ENCODE data around the gene L2HGDH.
"Not testable (repeated sequence)": the region's sequence is repeated elsewhere in the genome, so short reads cannot be mapped to it uniquely, and the experiment has no call there.

L2HGDH gene

DNA sequence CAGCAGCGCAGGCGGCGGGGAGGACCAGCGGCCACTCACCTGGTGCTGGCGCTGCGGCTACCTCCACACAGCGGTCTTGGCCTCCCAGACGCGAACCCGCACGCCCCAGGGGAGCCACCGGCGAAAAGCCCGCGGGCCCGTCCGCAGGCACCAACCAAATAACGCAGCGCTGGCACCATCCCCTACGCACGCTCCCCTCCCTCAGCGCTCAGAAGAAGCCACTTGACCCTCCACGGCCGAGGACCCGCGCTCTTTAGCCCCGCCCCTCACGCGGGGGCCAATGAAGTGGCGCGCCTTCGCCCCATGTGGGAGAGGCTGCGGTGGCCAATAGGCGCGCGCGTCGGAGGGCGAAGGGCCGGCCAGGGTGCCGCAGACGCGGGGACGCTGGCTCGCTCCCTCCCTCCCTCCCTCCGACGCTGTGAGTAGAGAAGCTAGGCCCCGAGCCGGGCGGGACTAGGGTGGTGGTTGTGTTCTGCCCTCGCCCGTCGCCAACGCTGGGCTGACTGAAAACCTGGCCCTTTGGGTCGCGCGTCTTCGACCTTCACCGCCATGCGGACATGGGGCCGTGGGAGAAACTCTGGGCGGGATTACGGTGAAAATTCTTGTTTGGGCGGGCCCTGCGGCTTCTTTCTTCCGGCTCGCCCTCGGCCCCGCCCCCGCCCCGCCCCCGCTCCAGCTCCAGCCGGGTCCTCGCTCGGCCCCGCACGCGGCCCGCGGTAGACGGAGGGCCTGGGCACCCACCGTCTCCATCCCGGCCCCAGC, at the start of gene L2HGDH, which contains the start of gene DMAC2L:
Gene L2HGDH (minus strand): TSS at position 258 of the 762 bp plus-strand sequence. CDS start 79 bp downstream, at position 179.
Gene DMAC2L (plus strand): TSS at position 353 of the 762 bp plus-strand sequence. CDS start 9,164 bp downstream, outside the sequence.
- peak; percentile 65 for FAIRE-seq
- peak; percentile 91 for DNase-seq (ENCODE audit: insufficient read length, low spot score)

DNA sequence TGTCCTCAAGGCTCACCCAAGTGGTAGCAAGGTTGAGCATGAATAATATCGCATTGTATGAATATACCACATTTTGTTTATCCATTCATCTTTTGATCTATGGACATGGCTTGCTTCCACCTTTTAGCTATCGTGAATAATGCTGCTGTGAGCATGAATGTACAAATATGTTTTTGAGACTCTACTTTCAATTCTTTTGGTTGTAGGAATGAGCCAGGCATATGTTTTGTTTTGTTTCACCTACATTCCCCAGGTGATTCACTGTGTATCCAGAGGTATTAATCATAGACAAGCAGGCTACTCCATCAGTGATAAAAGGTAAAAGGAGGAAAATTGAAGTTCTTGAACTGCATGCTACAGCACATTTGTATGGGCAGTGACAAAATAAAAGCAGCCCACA, 48.8 kb upstream of the L2HGDH start:
- no peak for FAIRE-seq
- DNase-seq (ENCODE audit: insufficient read length, low spot score): no peak

DNA sequence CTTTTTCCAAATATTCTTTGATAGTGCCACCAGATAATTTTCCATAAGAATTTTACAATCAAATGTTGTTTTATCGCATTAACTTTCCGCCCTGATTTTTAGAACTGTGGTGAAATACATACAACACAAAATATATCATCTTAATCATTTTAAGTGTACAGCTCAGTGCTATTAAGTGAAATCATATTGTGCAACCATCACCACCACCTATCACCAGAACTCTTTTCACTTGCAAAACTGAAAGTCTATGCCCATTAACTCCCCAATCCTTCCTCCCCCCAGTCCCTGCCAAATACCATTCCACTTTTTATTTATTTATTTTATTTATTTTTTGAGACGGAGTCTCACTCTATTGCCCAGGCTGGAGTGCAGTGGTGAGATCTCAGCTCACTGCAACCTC, 48.1 kb upstream of the L2HGDH start:
- FAIRE-seq (no peak), DNase-seq (ENCODE audit: insufficient read length, low spot score) (no peak)

DNA sequence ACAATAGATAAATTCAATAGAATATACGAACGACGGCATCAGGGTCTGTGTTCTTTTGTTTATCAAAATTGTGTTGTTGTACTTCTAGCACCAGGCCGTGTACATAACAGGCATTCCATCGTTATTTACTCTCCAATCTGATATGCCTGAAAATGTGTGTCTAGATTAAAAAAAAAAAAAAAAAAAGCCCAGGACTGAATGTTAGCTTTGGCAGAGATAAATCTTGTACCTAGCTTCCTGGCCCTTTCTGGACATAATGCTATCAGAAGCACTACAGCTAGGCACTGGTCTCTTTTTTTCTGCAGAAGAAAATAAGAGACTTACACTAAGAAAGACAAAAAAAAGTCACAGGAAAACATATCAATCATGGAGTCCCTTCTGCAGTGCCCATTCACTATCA, 47.6 kb upstream of the L2HGDH start:
- DNase-seq (ENCODE audit: insufficient read length, low spot score) (no peak), FAIRE-seq (no peak)

DNA sequence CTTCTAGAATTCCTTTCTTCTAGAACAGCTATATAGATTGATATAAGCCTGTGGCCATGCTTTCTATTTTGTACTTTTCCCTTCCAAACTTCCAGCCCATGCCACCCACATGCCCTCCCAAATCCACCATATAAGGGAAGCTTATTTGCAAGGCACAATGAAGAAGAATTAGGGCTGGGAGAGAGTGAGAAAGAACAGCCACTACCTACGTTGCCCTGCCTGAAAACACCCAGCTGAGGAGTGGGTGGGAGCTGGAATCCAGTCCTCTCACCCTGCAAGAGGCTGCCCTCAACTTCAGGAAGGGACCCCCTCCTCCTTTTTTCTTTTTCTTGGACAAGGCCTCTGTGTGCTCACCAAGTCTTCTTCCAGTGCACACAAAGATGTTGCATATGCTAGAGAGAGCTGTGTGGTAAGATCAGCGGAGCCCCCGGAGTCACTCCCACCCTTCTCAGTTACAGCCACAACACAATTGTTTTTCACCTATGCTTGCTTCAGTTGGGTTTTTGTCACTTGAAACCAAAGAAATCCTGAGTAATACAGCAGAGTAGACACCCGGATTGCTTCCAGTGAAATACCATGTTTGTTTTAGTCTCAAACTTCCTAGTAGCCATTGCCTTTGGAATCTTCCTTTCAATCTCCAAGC, 45.8 kb upstream of the L2HGDH start:
- DNase-seq (ENCODE audit: insufficient read length, low spot score) (no peak), FAIRE-seq (no peak)

DNA sequence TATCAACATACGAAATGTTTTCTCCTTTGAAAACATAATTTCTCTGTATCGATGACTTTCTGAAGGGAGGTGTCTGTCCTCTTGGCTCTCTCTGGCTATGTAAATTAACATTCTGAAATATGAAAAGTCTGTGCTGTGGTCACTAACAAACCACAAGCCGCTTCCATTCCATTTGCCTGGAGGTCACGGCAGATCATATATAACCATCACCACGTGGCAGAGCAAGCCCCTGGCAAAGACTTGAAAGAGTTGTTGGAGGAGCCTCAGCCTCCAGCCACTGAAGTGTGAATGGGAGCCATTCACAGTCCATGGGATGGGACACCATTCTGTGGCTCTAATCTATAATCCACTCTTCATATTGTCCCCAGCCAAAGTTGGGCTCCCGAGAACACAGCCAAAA, 45.1 kb upstream of the L2HGDH start:
- DNase-seq (ENCODE audit: insufficient read length, low spot score): no peak
- no peak for FAIRE-seq

DNA sequence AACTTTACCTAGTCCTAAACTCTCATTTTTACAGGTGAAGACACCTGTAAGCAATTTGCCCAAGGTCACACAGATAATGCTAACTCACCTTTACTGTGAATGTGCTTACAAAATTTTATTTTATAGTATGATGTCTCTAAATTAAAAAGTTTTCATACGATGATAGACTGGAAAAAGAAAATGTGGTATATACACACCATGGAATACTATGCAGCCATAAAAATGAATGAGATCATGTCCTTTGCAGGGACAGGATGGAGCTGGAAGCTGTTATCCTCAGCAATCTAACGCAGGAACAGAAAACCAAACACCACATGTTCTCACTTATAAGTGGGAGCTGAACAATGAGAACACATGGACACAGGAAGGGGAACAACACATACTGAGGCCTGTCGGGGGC, 44.3 kb upstream of the L2HGDH start:
- DNase-seq (ENCODE audit: insufficient read length, low spot score); FAIRE-seq: not testable (repeated sequence)

DNA sequence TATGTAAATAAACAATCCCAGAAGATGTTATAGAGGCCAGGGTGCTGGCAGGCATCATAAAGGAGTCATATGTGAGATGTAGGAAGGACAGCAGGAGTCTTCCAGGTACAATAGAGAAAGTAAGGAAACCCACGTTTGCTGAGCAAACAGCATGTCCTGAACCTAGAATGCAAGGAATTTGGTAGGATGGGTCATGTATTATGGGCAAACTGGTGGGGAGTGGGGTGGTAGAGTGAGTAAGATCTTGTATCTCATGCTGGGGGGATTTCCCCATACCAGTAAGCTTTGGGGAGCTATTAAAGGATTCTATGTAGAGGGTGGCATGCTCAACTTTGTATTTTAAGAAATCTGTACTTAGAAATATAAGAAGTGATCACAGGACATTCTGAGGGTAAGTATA, 43.7 kb upstream of the L2HGDH start:
- no peak for FAIRE-seq
- DNase-seq (ENCODE audit: insufficient read length, low spot score): no peak

DNA sequence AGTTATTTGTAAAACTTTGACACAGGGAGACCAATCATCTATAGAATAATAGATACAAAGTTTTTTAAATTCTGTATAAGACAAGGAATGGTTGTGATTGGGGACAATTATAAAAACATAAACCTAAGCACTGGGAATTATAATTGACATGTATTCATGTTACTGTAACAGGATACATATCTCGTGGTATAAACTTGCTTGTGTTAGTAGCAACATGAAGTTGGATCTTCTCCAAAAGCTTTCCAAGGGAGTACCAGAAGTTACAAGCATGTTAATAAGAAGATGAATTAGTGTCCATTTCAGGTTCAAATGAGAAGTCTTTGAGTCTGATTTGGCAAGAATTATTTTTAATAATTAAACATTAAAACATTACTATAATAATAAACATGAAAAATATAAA, 42.5 kb upstream of the L2HGDH start:
- DNase-seq (ENCODE audit: insufficient read length, low spot score) (no peak), FAIRE-seq (no peak)

DNA sequence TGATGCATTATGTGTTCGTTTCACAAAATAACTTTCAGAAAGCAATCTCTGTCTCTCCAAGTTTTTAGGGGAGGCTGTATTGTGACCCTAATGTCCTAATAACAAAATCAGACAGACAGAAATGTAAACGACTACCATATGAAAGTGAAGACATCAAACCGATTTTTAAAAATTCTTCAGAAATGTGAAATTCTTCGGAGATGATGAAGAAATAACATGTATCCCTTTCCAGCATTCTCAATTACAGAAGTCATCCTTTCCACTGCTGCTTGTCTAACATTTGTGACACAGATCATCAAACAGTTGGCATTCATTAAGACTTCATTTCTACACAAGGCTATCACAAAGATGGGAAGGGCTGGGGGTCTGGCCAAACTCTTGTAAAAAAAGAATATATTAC, 41.1 kb upstream of the L2HGDH start:
- FAIRE-seq (no peak), DNase-seq (ENCODE audit: insufficient read length, low spot score) (no peak)

DNA sequence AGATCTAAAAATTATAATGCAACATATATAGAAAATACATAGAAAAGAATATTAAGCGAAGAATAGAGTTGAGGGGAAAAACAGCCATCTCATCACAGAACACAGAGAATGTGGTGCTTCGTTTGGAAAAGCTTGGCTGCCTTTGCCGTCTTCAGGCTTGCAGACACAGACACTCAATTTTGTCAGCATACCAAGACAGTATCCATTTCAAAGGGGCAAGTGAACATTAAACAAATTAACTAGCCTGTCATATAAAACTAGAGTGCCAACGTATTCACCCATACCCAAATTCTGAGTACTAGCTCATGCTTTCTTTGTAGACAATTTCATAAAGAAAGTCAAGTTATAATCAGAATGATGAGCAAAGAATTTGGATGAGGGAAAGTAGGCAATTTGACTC, 40.6 kb upstream of the L2HGDH start:
- FAIRE-seq (no peak), DNase-seq (ENCODE audit: insufficient read length, low spot score) (no peak)

DNA sequence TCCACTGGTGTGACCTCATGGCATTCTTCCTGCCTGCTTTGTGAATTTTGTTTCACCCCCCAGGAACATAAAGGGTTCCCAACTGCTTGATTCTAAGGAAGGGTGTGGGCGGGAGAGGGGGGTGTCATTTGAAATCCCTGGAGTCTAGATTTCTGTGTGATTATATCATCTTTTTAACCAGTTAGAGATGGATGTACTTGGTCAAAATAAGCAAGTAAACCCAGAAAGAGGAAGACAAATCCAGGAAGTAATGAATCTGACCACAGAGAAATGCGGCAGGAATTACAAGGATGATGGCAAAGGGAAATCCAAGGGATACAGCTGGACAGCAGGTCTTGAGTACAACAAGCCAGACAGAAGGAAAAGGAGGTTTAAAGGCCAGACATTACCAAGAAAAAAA, 38.9 kb upstream of the L2HGDH start:
- FAIRE-seq: no peak
- DNase-seq (ENCODE audit: insufficient read length, low spot score): no peak

DNA sequence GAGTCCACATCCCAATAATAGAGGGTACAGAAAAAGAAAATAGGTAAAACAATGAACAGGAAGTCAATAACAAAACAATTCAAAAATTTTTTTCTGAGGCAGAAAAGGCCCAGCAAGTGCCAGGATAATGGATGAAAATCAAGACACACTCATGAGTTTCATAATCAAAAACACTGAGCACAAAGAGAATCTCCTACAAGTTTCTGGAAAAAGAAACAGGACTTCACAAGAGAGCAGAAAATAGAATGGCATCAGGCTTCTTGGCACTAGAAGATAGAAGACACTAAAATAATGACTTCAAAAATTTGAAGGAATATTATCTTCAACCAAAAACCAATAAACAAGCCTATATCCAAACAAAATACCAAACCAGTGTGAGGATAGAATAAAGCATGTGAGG, 36.9 kb upstream of the L2HGDH start:
- DNase-seq (ENCODE audit: insufficient read length, low spot score) (no peak), FAIRE-seq (no peak)

DNA sequence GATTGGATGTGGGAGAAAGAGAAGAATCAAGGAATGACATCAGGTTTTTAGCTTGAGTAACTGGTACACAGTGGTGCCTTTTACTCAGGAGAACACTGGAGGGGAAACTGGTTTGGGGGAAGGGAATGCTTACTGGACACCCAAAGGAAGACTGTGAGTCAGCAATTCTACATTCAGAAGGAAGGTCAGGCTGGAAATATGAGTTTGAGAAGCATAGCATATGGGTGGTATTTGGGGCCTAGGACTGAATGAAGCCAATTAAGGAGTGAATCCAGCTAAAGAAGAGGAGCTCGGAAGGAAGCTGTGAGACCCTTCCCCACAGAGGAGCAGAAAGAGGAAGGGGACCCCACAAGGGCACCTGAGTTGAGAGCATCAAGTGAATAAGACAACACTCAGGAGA, 35.5 kb upstream of the L2HGDH start:
- no peak for FAIRE-seq
- no peak for DNase-seq (ENCODE audit: insufficient read length, low spot score)

DNA sequence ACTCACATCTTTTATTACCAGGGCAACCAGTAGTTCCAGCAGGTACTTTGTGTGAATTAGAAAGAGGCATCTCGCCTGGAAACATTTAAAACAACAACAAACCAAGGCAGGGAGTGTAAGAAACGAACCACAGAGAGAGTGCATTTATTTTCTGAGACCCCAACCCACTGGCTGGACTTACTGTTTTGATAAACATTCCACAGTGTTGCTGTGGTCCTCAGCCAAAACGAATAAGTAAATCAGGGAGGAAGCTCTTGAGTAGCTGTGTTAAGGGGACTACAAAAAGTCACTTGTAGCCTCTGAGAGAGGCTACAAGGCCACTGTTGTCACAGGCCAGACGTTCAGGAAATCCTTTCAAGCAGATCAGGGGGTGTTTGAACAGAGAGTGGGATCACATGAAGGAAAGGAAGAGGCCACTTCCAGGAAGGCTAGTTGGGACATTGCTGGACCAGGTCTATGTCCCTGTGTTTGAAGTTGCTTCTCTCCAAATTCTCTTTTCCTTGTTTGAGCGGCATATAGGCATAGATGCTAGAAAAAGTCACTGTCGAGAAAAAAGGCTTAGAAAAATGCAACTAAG, 33.9 kb upstream of the L2HGDH start:
- FAIRE-seq (no peak), DNase-seq (ENCODE audit: insufficient read length, low spot score) (no peak)

DNA sequence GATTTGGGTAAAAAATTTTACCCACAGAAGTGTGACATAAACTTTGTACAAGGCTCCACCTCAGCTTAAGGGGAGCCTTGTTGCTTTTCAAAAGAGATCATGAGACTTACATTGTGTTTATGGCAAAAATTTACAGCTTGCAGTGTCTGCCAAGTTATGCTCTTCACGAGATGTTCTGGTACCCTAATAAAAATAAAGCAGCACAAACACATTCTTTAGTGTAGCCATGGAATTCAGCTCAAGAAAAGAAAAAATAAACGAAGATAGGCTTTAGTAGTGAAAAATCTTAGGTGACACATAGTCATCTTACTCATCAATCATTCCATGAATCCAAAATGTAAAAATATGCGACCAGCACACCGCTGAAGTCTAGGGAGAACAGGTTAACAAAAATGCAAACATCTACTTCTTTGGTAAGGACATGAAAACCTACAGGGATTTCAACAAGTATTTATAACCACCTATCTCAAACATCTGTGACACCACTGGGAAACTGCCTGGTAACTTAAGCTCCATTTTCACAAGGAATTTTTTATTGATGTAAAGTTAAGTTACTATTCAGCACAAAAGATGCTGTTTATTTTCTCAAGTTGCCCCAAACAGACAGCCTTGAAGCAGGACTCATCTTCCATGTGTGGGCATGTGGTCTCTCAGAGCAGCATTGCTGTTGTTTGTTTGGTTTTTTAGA, 33.0 kb upstream of the L2HGDH start:
- no peak for DNase-seq (ENCODE audit: insufficient read length, low spot score)

DNA sequence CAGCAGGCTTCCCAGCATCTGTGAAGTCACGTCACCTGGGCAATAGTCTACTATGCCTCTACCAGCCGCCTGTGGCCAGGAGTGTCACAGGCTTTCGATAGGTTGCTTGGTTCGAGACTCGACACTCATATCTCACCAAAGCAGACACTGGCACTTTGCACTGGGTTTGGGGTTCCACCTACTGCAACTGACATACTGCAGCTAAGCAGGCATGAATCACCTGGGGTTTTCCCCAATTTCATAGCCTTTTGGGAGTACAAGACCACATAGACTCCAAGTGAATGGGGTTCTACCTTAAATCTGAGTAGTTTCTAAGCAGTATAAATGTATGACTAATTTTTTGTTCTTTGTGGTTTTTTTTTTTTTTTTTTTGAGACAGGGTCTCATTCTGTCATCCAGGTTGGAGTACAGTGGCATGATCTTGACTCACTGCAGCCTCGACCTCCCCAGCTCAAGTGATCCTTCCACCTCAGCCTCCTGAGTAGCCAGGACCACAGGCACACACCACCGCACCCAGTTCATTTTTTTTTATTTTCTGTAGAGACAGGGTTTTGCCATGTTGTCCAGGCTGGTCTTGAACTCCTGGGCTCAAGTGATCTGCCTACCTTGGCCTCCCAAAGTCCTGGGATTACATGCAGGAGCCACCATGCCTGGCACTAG, 32.2 kb upstream of the L2HGDH start:
- no peak for DNase-seq (ENCODE audit: insufficient read length, low spot score)
- FAIRE-seq: no peak

More for the DNA sequence above, 33.0 kb upstream of the L2HGDH start:
- FAIRE-seq: no peak

DNA sequence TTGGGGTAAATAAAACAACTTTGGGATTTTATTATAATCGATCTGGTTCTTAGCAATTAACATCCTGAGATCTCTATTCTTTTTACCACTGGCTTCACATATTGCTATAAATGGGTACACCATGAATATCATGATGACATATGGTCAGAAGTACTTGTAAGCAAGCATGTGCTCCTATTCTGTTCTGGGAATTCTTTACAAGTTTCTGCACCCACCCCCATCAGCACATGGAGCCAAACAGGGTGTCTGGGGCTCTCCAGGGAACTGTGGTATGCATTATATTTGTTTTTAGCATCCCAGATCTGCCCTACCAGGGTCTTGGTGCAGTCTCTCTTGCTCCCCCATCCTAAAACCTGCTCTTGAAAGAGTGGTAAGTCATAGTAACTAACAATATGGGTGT, 31.4 kb upstream of the L2HGDH start:
- FAIRE-seq: no peak

DNA sequence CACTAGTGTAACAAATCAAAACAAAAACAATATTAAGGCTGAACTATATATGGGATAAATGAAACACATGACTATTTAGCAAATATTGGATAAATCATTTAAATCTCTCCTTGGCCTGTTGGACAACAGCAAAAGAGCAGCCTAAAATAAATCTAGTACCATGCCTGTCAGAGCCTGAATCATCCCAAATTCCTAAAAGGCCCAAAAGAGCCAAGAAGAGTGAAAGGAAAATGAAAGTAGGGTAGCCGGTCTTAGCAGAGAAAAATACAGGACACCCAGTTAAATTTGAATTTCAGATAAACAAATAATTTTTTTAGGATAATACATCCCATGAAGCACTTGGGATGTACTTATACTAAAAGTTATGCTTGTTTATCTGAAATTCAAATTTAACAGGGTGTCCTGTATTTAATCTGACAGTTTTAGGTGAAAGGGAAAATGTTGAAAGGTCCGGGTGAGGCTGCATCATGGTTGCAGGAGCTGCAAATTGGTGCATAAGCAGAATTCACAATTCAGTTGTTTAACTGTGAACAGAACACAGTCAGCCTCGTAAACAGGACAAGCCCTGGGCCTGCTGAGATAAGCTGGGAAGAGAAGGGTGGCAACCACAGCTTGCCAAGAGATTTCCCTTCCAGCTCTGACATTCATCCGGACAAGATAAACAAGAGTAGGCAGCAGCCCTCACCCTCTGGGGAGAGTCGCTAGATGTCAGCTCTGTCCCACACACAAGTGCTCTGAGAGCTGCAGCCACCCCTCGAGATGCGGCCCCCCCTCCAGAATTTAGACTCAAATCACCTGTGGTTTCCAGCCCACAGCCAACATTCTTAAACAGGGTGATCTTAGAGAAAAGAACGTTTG, 30.4 kb upstream of the L2HGDH start:
- FAIRE-seq: no peak
- peak; percentile 79 for DNase-seq (ENCODE audit: insufficient read length, low spot score)

More for the DNA sequence above, 31.4 kb upstream of the L2HGDH start:
- DNase-seq (ENCODE audit: insufficient read length, low spot score): no peak

DNA sequence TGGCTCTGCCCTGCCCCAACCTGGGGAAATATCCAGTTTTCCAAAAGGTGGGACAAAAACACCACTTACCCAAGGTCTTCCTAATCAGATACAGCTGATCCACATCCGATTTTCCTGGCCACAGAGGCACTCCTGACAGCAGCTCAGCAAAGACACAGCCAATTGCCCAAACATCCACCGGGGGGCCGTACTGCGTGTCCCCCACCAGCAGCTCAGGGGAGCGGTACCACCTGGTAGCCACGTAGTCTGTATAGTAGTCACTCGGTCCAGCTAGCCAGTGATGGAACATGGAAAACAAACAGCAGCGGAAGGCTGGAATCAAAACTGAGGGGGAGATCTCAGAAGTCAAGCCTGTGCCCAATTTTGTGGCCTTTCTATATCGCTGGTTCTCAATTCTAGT, 28.9 kb upstream of the L2HGDH start:
- DNase-seq (ENCODE audit: insufficient read length, low spot score) (no peak), FAIRE-seq (no peak)
